Vagina (tissue), 2 donors: ENCODE data around the gene ATG9B. TPM values are rescaled to one million over a fixed set of nuclear protein-coding genes. Genes with fewer than 3 reads are reported as not detected.

ENCODE experiments used
- DNase-seq, 2 donors: peaks; one replicate each; pipeline ENCODE4 v3.0.0-alpha.2; 2017; ENCODE audit errors: extremely low spot score in 2 of 2
- H3K27ac ChIP-seq: fragments of 200-600 bp; sonication (generic); one replicate; pipeline ENCODE4 v1.5.1; 2019
- H3K27me3 ChIP-seq: fragments of 200-600 bp; sonication (generic); one replicate; pipeline ENCODE4 v1.5.1; 2019
- H3K36me3 ChIP-seq, 2 donors: fragments of 200-600 bp; sonication (generic); one replicate each; pipeline ENCODE4 v1.5.1; 2017 to 2019
- H3K4me1 ChIP-seq: fragments of 200-600 bp; sonication (generic); one replicate; pipeline ENCODE4 v1.5.1; 2019
- H3K4me3 ChIP-seq, 2 donors: fragments of 200-600 bp; sonication (generic); 1 replicate in 1 of 2; 2 replicates in 1 of 2; pipeline ENCODE4 v1.5.1; 2016 to 2019
- H3K9me3 ChIP-seq: fragments of 200-600 bp; sonication (generic); one replicate; pipeline ENCODE4 v1.5.1; 2019
- POLR2A ChIP-seq, 2 donors: fragments of 450-650 bp; IDR thresholded peaks; one replicate each; pipeline ENCODE4 v1.6.1; 2017; ENCODE audit warnings: antibody characterized with exemption in 2 of 2, mild to moderate bottlenecking in 2 of 2, moderate library complexity in 2 of 2
- POLR2AphosphoS5 ChIP-seq, 2 donors: sonication (generic); formaldehyde crosslinking; IDR thresholded peaks; one replicate each; pipeline ENCODE4 v1.9.0; 2017; ENCODE audit warnings: antibody characterized with exemption in 2 of 2, mild to moderate bottlenecking in 2 of 2, low read depth in 1 of 2; ENCODE audit not compliant: insufficient read depth in 1 of 2
- intact Hi-C: fragments of 100-400 bp; cut with DNase I; formaldehyde crosslinking; loops from one replicate; pipeline ENCODE4 v1.15.1; 2023
- total RNA-seq: library from RNA; depleted of rRNA; stranded (reverse); fragments of >200 nt; gene quantifications from one replicate; pipeline ENCODE4 v1.2.3, GENCODE V29; 2016
- TF ChIP-seq, protein P1 (sequence below), 3 experiments: fragments of 450-650 bp in 2 of 3; fragments of 200-600 bp in 1 of 3; sonication (generic) in 1 of 3; IDR thresholded peaks; one replicate each; pipeline ENCODE4 v1.5.1; 2017 to 2019; ENCODE audit warnings: antibody characterized with exemption in 3 of 3, mild to moderate bottlenecking in 2 of 3, moderate library complexity in 2 of 3

Gene ATG9B
- total RNA-seq, 1 donor from 2014 or later = 34.1 TPM

DNA sequence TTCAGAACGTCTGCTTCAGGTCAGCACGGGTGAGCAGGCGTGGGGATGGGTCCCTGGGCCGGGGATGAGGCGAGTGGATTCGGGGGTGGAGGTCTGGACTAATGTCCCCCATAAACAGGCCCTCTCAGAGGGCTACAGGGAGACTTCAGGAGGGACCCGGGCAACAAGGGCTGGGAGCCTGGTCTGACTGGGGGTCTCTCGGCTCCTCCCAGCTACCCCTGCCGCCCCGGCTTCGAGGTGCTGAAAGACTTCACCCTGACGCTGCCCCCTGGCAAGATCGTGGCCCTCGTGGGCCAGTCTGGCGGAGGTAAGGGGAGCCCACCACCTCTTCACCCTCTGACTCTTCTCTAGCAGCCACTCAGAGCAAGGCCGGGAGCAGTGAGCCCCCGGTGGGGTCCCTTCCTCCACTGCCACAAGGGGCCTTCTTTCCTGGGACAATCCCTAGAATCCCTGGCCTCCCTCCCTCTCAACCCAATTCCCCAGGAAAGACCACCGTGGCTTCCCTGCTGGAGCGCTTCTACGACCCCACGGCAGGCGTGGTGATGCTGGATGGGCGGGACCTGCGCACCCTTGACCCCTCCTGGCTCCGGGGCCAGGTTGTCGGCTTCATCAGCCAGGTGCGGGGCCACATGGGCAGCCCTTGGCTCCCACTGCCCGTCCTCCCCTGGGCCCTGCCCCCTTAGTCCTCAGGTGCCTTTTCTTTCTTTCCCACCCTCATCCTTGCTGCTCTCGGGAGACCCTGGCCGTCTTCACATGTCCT lies 16.5 kb upstream of the ATG9B start:
- Histone ChIP-seq H3K4me1 (peaks cover 21% of the 10 kb centered on the region), H3K4me3 (no peak overlapping the region), H3K36me3 (peaks cover 0 to 15% of the 10 kb centered on the region in 2 donors), H3K27me3 (no peaks in the 10 kb centered on the region), H3K27ac (no peak overlapping the region), H3K9me3 (no peaks in the 10 kb centered on the region)
- TF ChIP-seq POLR2A (IDR thresholded peaks at IDR 0.05) (no peak), POLR2AphosphoS5 (IDR thresholded peaks at IDR 0.05; ENCODE audit: insufficient read depth in 1 of 2, low read depth in 1 of 2) (no peak)
- TF ChIP-seq, protein P1, sequence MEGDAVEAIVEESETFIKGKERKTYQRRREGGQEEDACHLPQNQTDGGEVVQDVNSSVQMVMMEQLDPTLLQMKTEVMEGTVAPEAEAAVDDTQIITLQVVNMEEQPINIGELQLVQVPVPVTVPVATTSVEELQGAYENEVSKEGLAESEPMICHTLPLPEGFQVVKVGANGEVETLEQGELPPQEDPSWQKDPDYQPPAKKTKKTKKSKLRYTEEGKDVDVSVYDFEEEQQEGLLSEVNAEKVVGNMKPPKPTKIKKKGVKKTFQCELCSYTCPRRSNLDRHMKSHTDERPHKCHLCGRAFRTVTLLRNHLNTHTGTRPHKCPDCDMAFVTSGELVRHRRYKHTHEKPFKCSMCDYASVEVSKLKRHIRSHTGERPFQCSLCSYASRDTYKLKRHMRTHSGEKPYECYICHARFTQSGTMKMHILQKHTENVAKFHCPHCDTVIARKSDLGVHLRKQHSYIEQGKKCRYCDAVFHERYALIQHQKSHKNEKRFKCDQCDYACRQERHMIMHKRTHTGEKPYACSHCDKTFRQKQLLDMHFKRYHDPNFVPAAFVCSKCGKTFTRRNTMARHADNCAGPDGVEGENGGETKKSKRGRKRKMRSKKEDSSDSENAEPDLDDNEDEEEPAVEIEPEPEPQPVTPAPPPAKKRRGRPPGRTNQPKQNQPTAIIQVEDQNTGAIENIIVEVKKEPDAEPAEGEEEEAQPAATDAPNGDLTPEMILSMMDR (IDR thresholded peaks at IDR 0.05) = no peak
- DNase-seq = no peak
- intact Hi-C loops = no loop called here

DNA sequence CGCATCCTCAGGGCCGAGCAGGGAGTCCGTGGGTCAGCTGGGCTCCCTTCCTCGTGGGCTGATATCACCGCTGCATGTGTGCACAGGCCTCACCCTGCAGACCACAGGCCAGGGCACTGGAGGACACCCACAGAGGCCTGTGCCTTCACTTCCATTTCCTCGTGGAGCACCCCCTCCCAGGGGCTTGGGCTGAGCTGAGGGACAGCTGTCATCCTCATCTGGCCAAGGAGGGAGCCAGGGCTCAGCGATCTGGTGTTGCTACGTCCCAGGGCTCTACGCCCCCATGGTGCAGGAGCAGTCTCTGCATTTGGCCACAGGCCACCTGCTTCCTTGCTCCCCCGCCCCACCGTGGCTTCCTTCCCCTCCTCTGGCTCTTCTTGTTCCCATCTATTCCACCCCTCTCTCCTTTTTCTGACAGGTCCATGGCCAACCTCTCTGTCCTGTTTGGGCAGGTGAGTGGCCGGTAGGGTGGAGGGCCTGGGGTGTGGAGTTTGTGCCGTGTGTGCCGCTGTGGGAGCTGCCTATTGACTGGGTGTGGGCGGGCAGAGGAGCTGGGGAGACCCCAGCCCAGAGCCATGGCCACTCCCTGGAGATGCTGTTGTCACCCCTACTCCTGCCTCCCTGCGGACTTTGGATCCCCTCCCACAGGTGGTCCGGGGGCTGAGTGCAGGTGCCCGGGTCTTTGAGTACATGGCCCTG lies 15.7 kb upstream of the ATG9B start:
- Histone ChIP-seq H3K9me3 (no peaks in the 10 kb centered on the region), H3K4me3 (no peak overlapping the region), H3K27ac (peak overlapping the region; percentile 73), H3K4me1 (peaks cover 21% of the 10 kb centered on the region), H3K36me3 (peaks cover 0 to 23% of the 10 kb centered on the region in 2 donors), H3K27me3 (no peaks in the 10 kb centered on the region)
- intact Hi-C loops = no loop called here
- no peak for TF ChIP-seq POLR2A (IDR thresholded peaks at IDR 0.05)
- TF ChIP-seq, protein P1 (IDR thresholded peaks at IDR 0.05) = no peak
- DNase-seq = no peak

DNA sequence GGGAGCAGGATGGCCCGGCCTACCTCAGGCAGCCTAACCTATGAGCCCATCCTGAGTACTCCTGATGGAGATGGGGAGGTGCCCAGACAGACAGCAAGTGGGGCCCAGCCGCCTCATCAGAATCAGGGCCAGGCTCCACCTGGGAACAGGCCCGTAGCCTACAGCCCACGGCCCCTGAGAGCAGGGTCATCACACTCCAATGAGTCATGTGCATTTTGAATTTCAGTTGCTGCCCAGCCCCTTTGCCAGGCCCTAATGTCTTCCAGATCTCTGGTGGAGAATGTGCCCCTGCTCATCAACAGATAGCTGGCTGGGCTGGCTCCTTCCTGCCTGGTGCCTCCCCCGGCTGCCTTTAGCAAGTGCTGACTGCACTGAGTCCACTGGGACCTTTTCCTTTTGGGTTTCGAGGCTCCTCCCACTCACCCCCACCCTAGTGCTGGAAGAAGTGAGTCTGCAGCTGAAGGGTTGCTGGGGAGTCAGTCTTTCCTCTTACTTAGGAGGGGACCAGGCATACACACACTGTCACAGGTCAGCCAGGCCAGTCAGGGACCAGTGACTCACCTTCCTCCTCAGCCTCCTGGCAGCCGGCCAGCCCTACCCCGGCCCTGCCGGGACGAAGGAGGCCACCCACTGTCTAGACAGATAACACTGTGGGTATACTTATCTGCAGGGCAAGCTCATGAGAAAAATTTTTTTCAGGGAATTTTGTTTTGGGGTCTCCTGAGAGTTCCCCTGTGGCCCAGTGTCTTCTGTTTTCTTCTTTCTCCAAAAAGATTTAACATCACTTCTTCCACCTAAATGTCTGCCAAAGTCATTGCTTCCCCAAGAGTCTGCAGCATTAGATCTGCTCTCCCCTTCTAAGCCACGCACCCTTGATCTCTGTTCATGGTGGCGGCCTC lies 14.9 kb upstream of the ATG9B start:
- Histone ChIP-seq H3K4me1 (peaks cover 21% of the 10 kb centered on the region), H3K9me3 (no peaks in the 10 kb centered on the region), H3K36me3 (peaks cover 0 to 31% of the 10 kb centered on the region in 2 donors), H3K27ac (peak overlapping the region; percentile 73), H3K27me3 (no peaks in the 10 kb centered on the region), H3K4me3 (no peak overlapping the region)
- intact Hi-C loops = no loop called here
- no peak for DNase-seq
- TF ChIP-seq, protein P1 (IDR thresholded peaks at IDR 0.05) = no peak
- peak in 1 of 2 donors; percentile 81 for TF ChIP-seq POLR2AphosphoS5 (IDR thresholded peaks at IDR 0.05; ENCODE audit: insufficient read depth in 1 of 2, low read depth in 1 of 2)

DNA sequence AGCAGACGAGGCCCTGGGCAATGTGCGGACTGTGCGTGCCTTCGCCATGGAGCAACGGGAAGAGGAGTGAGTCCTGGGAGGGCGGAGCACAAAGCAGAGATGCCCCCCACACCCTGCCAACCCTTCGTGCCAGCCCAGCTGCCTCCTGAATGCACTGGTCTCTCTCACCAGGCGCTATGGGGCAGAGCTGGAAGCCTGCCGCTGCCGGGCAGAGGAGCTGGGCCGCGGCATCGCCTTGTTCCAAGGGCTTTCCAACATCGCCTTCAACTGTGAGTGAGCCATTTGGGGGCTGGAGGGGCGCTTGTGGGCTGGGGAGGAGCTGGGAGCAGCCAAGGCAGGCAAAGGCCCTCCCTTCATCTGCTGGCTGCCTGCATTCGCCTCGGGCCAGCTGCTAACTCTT lies 11.6 kb upstream of the ATG9B start:
- no peak overlapping the region for H3K27ac ChIP-seq
- H3K27me3 ChIP-seq = no peaks in the 10 kb centered on the region
- H3K4me3 ChIP-seq = no peak overlapping the region
- intact Hi-C loops = no loop called here
- TF ChIP-seq, protein P1 (IDR thresholded peaks at IDR 0.05) = no peak
- TF ChIP-seq POLR2AphosphoS5 (IDR thresholded peaks at IDR 0.05; ENCODE audit: insufficient read depth in 1 of 2, low read depth in 1 of 2) (no peak), POLR2A (IDR thresholded peaks at IDR 0.05) (no peak)
- H3K36me3 ChIP-seq = peaks cover 0 to 33% of the 10 kb centered on the region in 2 donors
- peaks cover 21% of the 10 kb centered on the region for H3K4me1 ChIP-seq
- DNase-seq = no peak
- no peaks in the 10 kb centered on the region for H3K9me3 ChIP-seq
